ENCODE data around the gene IRAK2. TPM values are rescaled to one million over a fixed set of nuclear protein-coding genes. Genes with fewer than 3 reads are reported as not detected.

Gene IRAK2
- total RNA-seq, 1 experiment from 2014 or later = 0.61 TPM

GRCh38 chr3:10283638-10284037 is 118.9 kb downstream of the IRAK2 start:
- Histone ChIP-seq H3K79me1 (ENCODE audit: insufficient read depth, low read depth, low read length, poor library complexity, severe bottlenecking) (no peaks in the 10 kb centered on the region), H3T11ph (ENCODE audit: low read length) (no peak overlapping the region), H3K18ac (ENCODE audit: insufficient read length, low read depth, low read length) (no peak overlapping the region), H2BK5ac (ENCODE audit: insufficient read length, low read length) (no peak overlapping the region), H3K56ac (ENCODE audit: insufficient read length, low read depth, low read length) (no peak overlapping the region), H3K23ac (ENCODE audit: insufficient read length, low read depth, low read length) (no peak overlapping the region), H3K9me3 (ENCODE audit: control insufficient read depth, low read depth, low read length) (no peaks in the 10 kb centered on the region), H3K4ac (ENCODE audit: low read depth, low read length) (no peak overlapping the region), H2AK5ac (ENCODE audit: insufficient read length, low read length) (no peak overlapping the region), H2BK20ac (ENCODE audit: low read depth, low read length, poor library complexity, severe bottlenecking) (no peak overlapping the region), H3K14ac (ENCODE audit: insufficient read depth, low read length) (no peak overlapping the region), H4K91ac (ENCODE audit: insufficient read length, low read depth, low read length) (no peak overlapping the region), H2BK12ac (ENCODE audit: insufficient read length, low read depth, low read length) (no peak overlapping the region), H3K79me2 (ENCODE audit: insufficient read depth, low read length) (no peaks in the 10 kb centered on the region), H3K27ac (ENCODE audit: insufficient read length, low read depth, low read length) (no peak overlapping the region), H4K8ac (replicated peaks; ENCODE audit: insufficient read length, low read depth, low read length) (no peak overlapping the region), H3K27me3 (ENCODE audit: insufficient read depth, low read length) (no peaks in the 10 kb centered on the region), H4K20me1 (ENCODE audit: control insufficient read depth, insufficient read depth, insufficient read length) (no peaks in the 10 kb centered on the region), H3K4me2 (ENCODE audit: insufficient read depth, insufficient read length, low read length) (no peak overlapping the region), H2BK15ac (ENCODE audit: low read depth, low read length) (no peak overlapping the region), H3K4me1 (ENCODE audit: insufficient read depth, low read length) (0 out of 2 replicates have a peak, but pooled peaks cover 1% of the 10 kb centered on the region), H4K5ac (ENCODE audit: insufficient read length, low read depth, low read length) (no peak overlapping the region), H2BK120ac (ENCODE audit: low read depth, low read length, poor library complexity, severe bottlenecking) (no peak overlapping the region), H2AFZ (ENCODE audit: low read length) (no peak overlapping the region), H3K23me2 (ENCODE audit: insufficient read length, low read depth, low read length, poor library complexity, severe bottlenecking) (no peaks in the 10 kb centered on the region), H3K9ac (ENCODE audit: extremely low read depth, insufficient read length, low read length) (no peak overlapping the region)
- no peaks in the 10 kb centered on the region for H3K9me3 Mint-ChIP-seq
- no CpG with 5 or more reads among the region's 5 CpGs for WGBS (ENCODE audit: extremely low coverage, insufficient read length, low lambda C conversion rate)
- no peak overlapping the region for H3K4me3 Mint-ChIP-seq
- peaks cover 12 to 54% (median 37%) of the 10 kb centered on the region in 3 experiments; a peak in 6 of 7 replicates for H3K36me3 Mint-ChIP-seq (ENCODE audit: insufficient read depth in 1 of 3, low read depth in 3 of 3)
- H3K27me3 Mint-ChIP-seq (ENCODE audit: low read depth) = no peaks in the 10 kb centered on the region
- peaks cover 15 to 19% of the 10 kb centered on the region in 2 experiments for H3K4me1 Mint-ChIP-seq
- DNase-seq = no peak
- no peak overlapping the region for H3K27ac Mint-ChIP-seq
- no peak for TF ChIP-seq CTCF (conservative IDR thresholded peaks at IDR 0.05)

Measured in H9 (cell line).